Neural cell (in vitro differentiated cells): ENCODE data around the gene ACBD6.

Experiments used
- CTCF ChIP-seq: fragments of 450-650 bp; IDR thresholded peaks from 2 replicates; pipeline ENCODE4 v1.5.1; 2014; ENCODE audit warnings: antibody characterized with exemption, mild to moderate bottlenecking, moderate library complexity; ENCODE audit not compliant: poor library complexity, severe bottlenecking
- EP300 ChIP-seq: fragments of 450-650 bp; conservative IDR thresholded peaks from 2 replicates; pipeline ENCODE4 v1.6.1; 2014; ENCODE audit warnings: antibody characterized with exemption, mild to moderate bottlenecking, moderate library complexity; ENCODE audit not compliant: poor library complexity, severe bottlenecking

GRCh38 chr1:180278194-180278515 lies 224.2 kb downstream of the ACBD6 start:
- TF ChIP-seq CTCF (no peak), EP300 (no peak)
